Type B pancreatic cell (in vitro differentiated cells): ENCODE measurements around the gene IGDCC3. TPM values are rescaled to one million over a fixed set of nuclear protein-coding genes. Genes with fewer than 3 reads are reported as not detected.

Source experiments
- DNase-seq: peaks from one replicate; pipeline ENCODE4 v3.0.0; 2021; ENCODE audit warnings: mixed read lengths; ENCODE audit not compliant: unreplicated experiment; ENCODE audit errors: extremely low spot score
- H3K27ac Mint-ChIP-seq: 2 replicates; pipeline ENCODE4 v1.8.0; 2021; ENCODE audit warnings: mild to moderate bottlenecking, mixed read lengths
- H3K27me3 Mint-ChIP-seq: 2 replicates; pipeline ENCODE4 v1.8.0; 2021; ENCODE audit warnings: mixed read lengths
- H3K36me3 Mint-ChIP-seq: 2 replicates; pipeline ENCODE4 v1.8.0; 2021; ENCODE audit warnings: mixed read lengths
- H3K4me1 Mint-ChIP-seq: one replicate; pipeline ENCODE4 v1.8.0; 2021; ENCODE audit warnings: mixed read lengths; ENCODE audit not compliant: unreplicated experiment
- H3K4me3 Mint-ChIP-seq: 2 replicates; pipeline ENCODE4 v1.8.0; 2021; ENCODE audit warnings: mild to moderate bottlenecking, mixed read lengths
- H3K9me3 Mint-ChIP-seq: 2 replicates; pipeline ENCODE4 v1.8.0; 2021; ENCODE audit warnings: mixed read lengths
- CTCF ChIP-seq: fragments of 200-600 bp; sonication (generic); conservative IDR thresholded peaks from 2 replicates; pipeline ENCODE4 v1.5.0; 2021; ENCODE audit warnings: antibody characterized with exemption, mild to moderate bottlenecking
- total RNA-seq: library from RNA; stranded (reverse); gene quantifications from 2 replicates; pipeline ENCODE4 v1.2.1, GENCODE V29; 2021; ENCODE audit warnings: low replicate concordance

The IGDCC3 gene
- total RNA-seq, 1 donor from 2014 or later: 169 TPM

GRCh38 chr15:65366122-65366892 is 11.5 kb downstream of the IGDCC3 start:
- DNase-seq: no peak
- H3K4me3 Mint-ChIP-seq: peak overlapping the region; percentile 52
- H3K36me3 Mint-ChIP-seq: peaks cover 3% of the 10 kb centered on the region
- no peaks in the 10 kb centered on the region for H3K9me3 Mint-ChIP-seq
- peaks cover 55% of the 10 kb centered on the region for H3K4me1 Mint-ChIP-seq
- TF ChIP-seq CTCF: no peak
- H3K27me3 Mint-ChIP-seq: no peaks in the 10 kb centered on the region
- no peak overlapping the region for H3K27ac Mint-ChIP-seq

GRCh38 chr15:65365229-65365628 is 12.6 kb downstream of the IGDCC3 start:
- H3K27ac Mint-ChIP-seq: peak overlapping the region; percentile 18
- no peak for DNase-seq
- H3K4me3 Mint-ChIP-seq: peak overlapping the region; percentile 36

GRCh38 chr15:65363766-65364165 is 14.0 kb downstream of the IGDCC3 start:
- no peak overlapping the region for H3K27ac Mint-ChIP-seq

More at GRCh38 chr15:65365229-65365628, 12.6 kb downstream of the IGDCC3 start:
- Mint-ChIP-seq H3K9me3 (no peaks in the 10 kb centered on the region), H3K36me3 (peaks cover 3% of the 10 kb centered on the region), H3K4me1 (peaks cover 59% of the 10 kb centered on the region), H3K27me3 (no peaks in the 10 kb centered on the region)
- no peak for TF ChIP-seq CTCF

GRCh38 chr15:65363306-65363705 is 14.5 kb downstream of the IGDCC3 start:
- no peak overlapping the region for H3K4me3 Mint-ChIP-seq
- H3K27ac Mint-ChIP-seq: no peak overlapping the region
- no peaks in the 10 kb centered on the region for H3K27me3 Mint-ChIP-seq
- peaks cover 49% of the 10 kb centered on the region for H3K4me1 Mint-ChIP-seq
- no peak for TF ChIP-seq CTCF
- DNase-seq: no peak
- H3K9me3 Mint-ChIP-seq: no peaks in the 10 kb centered on the region
- H3K36me3 Mint-ChIP-seq: no peaks in the 10 kb centered on the region

More at GRCh38 chr15:65363766-65364165, 14.0 kb downstream of the IGDCC3 start:
- Mint-ChIP-seq H3K4me3 (no peak overlapping the region), H3K4me1 (peaks cover 53% of the 10 kb centered on the region), H3K36me3 (peaks cover under 1% of the 10 kb centered on the region), H3K9me3 (no peaks in the 10 kb centered on the region), H3K27me3 (no peaks in the 10 kb centered on the region)
- no peak for TF ChIP-seq CTCF
- no peak for DNase-seq

GRCh38 chr15:65362491-65362890 is 15.3 kb downstream of the IGDCC3 start:
- Mint-ChIP-seq H3K27ac (no peak overlapping the region), H3K27me3 (peaks cover 2% of the 10 kb centered on the region), H3K4me3 (no peak overlapping the region), H3K9me3 (no peaks in the 10 kb centered on the region), H3K4me1 (peaks cover 45% of the 10 kb centered on the region), H3K36me3 (no peaks in the 10 kb centered on the region)
- DNase-seq: no peak
- TF ChIP-seq CTCF: no peak
